Measurements from ENCODE around the gene SLC35E1. TPM values are rescaled to one million over a fixed set of nuclear protein-coding genes. Genes with fewer than 3 reads are reported as not detected.

The SLC35E1 gene
- 48.6 TPM for polyA plus RNA-seq (ENCODE audit: insufficient read length)
- long read RNA-seq, donor 1, full-length matches to known transcripts: 22 of 27 reads
- long read RNA-seq, donor 1, partial matches to known transcripts: 5 of 27 reads
- long read RNA-seq, donor 1, other reads (novel, unspliced or antisense): 0 of 27 reads
- long read RNA-seq, donor 2, full-length matches to known transcripts: 12 of 25 reads
- long read RNA-seq, donor 2, partial matches to known transcripts: 13 of 25 reads
- long read RNA-seq, donor 2, other reads (novel, unspliced or antisense): 0 of 25 reads
- long read RNA-seq, donor 3, full-length matches to known transcripts: 9 of 25 reads
- long read RNA-seq, donor 3, partial matches to known transcripts: 16 of 25 reads
- long read RNA-seq, donor 3, other reads (novel, unspliced or antisense): 0 of 25 reads
- long read RNA-seq, donor 4: 0 reads
- long read RNA-seq, donor 5, full-length matches to known transcripts: 20 of 20 reads
- long read RNA-seq, donor 5, partial matches to known transcripts: 0 of 20 reads
- long read RNA-seq, donor 5, other reads (novel, unspliced or antisense): 0 of 20 reads
- long read RNA-seq, donor 6, full-length matches to known transcripts: 7 of 7 reads
- long read RNA-seq, donor 6, partial matches to known transcripts: 0 of 7 reads
- long read RNA-seq, donor 6, other reads (novel, unspliced or antisense): 0 of 7 reads
- long read RNA-seq, donor 7, full-length matches to known transcripts: 14 of 19 reads
- long read RNA-seq, donor 7, partial matches to known transcripts: 5 of 19 reads
- long read RNA-seq, donor 7, other reads (novel, unspliced or antisense): 0 of 19 reads
- long read RNA-seq, donor 8, full-length matches to known transcripts: 2 of 2 reads
- long read RNA-seq, donor 8, partial matches to known transcripts: 0 of 2 reads
- long read RNA-seq, donor 8, other reads (novel, unspliced or antisense): 0 of 2 reads

DNA sequence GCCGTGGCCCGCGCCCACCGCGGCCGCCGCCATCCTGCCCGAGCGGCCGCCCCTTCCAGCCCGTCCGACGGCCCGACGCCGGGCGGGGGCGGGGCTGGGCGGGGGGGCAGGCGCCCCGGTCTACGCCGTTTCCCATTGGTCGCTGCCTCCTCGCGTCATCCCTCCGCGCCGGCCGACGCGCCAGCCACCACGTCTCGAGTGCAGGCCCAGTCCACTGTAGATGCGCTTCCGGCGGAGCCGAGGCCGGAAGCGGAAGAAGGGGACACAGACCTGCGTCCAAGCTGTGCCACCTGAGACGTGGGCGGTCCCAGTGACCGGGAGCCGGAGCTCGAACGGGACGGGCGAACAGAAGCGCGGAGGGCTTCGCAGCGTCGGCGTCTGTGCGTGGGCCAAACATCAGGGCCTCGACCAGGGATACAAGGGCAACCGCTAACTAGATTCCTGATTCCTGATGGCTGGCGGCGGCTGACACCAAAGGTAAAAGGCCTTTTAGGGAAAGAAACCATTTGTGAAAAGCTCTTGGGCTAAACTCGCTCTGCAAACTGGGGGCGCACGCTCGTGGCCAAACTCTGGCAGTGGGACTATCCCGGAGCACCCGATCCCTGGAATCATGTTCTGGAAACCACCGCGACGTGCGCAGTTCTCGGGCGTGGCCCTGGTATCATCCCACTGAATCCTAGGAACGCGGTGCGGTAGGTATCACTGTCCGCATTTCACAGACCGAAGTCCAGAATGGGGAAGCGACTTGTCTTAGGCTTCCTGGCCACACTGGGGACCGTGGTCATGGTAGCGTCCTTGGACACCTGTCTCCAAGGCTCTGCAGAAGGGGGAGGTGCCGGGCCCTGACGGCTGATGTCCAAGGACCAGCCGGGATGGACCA lies at the start of gene SLC35E1:
Gene SLC35E1, minus strand, starts transcription at position 84 of the 880 bp plus-strand sequence. Its CDS starts 51 bp downstream, at position 33.
- peak; percentile 94 for DNase-seq

DNA sequence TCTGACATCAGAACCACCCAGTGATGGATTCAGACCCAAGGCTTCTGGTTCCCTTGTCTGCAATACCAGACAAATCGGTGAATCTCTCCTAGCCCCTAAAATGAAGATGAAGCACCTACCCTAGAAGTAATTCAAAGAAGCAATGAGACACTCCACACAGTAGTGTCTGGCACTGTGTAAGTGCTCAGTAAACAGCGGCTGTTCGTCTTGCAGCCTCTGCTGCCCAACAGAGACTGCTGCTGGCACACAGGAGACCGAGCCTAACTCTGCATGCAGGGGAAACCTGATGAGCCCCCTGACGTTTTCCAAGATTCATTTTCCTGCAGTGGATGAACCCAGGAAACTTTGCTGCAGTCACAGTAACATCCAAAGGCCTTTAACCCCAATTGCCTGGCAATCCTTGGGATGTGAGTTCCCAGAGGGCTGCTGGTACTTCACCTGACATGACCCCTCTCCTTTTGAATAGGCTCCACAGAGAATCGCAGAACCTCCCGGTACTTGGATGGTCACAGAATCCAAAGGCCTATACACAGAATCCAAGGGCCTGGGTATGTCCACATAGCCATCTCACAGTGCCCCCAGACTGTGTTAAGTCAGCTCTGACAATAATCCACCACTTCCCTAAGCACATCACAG lies 49.1 kb upstream of the SLC35E1 start:
- DNase-seq: no peak

DNA sequence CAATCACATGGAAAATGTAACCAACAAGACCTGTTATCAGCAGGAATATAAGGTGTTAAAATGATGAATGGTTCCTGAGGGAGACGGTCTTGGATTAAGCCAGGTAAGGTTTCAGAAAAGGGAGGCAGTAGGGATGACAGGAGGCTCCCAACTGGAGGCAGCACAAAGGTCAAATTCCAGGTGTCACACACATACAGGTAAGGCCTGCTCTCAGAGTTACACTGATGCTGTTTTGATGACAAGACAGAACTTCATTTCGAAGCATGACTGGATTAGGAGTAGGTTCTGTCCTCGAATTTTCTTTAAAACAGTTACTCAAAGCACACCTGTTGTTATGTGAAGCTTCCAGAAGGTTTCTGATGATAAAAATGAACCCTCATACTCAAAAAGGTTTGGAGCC lies 48.4 kb upstream of the SLC35E1 start:
- no peak for DNase-seq

DNA sequence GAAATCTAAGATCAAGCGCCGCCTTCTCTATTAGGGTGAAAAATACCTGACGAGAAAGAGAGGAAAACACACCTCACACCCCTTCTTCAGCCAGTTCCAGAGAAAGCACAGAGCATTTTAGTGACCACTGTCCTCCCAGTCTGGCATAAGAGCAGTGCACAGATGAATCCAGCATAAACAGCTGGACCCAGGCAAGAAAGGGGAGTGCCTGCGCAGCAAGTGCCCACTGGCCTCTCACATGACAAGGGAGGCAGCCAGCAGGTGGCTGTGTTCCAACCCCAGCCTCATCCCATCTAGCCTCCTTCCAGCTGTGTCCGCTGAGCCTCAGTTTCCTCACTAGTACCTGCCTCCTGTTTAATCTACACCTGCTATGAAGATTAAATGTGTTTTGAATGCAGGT lies 47.8 kb upstream of the SLC35E1 start:
- no peak for DNase-seq

DNA sequence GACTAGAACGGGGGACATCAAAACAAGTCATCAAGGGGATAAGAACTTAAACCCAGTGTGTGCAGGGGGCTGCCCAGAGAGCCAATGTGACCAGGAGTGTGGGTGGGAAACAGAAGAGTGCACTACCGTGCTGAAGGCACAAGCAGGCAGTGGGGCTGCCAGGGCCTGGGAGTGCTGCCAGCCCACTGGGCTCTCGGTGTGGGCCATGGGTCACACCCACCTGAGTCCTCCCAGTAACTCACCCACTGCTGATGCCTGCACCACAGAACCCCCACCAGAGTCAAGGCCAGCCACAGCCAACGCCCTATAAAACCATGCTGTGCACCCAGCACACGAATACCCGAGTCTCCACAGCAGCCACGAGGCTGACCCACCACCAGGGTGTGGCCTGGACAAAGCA lies 47.2 kb upstream of the SLC35E1 start:
- no peak for DNase-seq

DNA sequence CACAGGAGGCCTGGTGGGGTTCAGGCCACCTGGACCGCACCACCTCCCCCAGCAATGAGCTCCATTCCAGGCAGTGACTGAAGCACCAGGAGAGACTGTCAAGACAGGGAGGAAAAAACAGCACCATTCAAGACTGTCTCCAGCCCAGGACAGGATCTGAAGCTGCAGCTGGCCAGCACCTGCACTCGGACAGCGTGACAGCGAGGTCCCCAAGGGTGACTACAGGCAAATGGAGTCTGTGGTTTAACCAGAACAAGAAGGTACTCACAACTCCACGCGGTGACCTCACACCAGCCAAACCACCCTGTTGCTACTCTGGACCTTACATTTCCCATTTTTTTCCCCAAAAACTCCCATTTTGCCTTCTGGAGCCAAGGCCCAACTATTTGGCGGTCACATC lies 46.0 kb upstream of the SLC35E1 start:
- DNase-seq: no peak

DNA sequence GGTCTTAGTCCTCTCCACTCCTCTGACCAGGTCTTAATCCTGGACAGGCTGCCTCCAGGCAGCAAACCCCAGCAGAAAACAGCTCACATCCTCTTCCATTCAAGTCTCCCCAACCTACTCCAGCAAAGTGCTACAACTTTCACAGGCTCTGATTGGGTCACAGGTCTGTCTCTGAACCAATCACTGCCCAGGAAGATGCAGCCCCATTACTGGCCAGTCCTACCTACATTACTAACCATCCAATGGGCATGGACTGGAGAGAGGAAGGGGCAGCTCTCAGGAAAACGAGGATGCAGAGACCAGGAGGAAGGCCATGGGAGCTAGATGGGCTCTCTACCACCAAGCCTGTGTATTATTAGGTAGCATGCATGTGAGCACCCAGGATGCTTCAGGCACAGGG lies 43.6 kb upstream of the SLC35E1 start:
- no peak for DNase-seq

DNA sequence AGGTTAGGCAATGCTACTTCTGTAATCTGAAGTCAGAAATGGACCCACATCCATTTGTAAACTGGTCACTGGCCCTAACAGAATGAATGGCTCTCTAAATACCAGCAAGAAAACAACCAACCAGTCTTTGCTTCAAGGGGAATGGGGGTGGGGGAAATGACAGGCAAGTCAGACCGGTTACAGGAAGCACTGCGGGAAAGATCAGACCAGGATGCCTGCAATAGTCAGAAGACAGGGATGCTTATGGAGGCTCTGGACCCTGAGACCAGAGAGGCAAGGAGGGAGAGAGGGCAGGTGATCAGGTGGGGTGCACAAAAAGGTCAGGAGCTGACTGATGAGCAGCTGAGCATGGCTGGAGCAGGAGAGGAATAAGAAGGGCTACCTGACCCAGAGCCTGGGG lies 42.7 kb upstream of the SLC35E1 start:
- no peak for DNase-seq

DNA sequence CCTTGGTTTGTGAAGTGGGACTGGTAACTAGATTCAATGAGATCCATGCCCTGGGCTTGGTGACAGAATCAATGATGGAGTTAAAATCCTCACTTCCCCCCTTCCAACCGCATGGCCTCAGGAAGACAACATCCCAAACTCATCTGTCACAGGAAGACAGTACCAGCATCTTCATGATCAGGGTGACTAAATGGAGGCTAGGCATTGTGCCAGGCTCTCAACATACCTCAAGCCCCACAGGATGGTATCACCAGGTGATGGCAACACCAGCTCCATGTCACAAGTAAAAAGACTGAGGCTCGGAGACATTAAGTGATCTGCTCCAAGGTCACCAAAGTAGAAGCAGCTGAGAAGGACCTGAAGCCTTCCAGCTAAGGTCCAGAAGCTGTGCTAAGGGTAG lies 41.6 kb upstream of the SLC35E1 start:
- DNase-seq: no peak

DNA sequence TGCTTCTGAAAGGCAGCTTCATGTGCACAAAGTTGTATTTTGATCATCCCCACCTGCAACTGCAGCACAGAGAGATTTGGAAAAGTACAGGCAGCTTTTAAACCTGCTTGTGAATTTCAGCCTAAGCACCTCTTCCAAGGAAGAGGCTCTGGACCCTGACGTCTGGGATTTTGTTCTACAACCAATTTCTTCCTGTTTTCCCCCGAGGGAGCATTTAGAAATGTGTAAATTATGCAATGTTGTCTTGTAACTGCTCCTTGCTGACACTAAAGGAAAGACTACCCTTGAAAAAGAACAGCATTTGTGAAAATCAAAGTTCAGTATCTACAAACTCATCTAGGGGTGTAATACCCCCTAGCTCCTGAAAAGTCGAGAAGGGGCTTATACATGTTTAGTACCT lies 40.4 kb upstream of the SLC35E1 start:
- DNase-seq: no peak

DNA sequence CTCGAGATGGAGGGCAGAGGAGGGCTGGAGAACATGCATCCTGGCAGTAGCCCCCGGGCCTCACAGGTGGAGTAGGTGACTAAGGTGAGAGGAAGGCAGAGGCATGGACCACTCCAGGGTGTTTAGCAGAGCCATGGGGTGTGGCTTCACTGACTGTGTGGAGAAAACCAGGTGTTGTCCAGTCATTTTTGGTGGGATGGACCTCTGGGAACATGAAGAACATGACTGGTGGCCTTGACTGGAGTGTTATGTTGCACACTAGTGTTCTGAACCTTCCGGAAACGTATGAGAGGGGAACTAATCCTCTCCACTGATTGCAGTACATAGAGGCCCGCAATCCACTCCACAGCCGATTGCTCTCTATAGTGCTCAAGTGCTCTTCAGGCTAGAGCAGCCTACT lies 38.9 kb upstream of the SLC35E1 start:
- no peak for DNase-seq

DNA sequence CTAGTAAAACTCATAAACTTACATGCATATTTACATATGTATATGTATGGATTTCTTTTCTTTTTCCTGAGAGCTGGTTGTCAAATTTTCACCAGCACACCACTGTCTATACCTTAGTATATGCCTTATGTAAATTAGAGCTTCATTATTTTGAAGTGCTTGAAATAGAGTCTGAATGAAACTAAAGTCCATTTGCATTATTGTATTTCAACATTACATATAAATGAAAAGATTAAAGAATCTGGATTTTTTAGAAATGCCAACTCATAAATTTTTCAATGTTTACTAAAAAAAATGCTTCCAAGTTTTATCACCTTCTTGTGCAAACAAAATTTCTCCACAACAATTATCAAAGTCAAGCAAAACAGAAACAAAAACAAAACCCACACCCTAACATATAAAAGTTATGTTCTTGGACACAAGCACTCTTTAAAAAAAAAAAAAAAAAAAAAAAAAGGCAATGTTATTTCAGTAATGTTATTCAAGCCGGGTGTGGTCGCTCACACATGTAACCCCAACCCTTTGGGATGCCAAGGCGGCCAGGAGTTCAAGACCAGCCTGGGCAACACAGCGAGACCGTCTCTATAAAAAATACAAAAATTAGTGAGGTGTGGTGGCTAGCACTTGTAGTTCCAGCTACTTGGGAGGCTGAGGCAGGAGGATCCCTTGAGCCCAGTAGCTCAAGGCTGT lies 37.4 kb upstream of the SLC35E1 start:
- DNase-seq: no peak

DNA sequence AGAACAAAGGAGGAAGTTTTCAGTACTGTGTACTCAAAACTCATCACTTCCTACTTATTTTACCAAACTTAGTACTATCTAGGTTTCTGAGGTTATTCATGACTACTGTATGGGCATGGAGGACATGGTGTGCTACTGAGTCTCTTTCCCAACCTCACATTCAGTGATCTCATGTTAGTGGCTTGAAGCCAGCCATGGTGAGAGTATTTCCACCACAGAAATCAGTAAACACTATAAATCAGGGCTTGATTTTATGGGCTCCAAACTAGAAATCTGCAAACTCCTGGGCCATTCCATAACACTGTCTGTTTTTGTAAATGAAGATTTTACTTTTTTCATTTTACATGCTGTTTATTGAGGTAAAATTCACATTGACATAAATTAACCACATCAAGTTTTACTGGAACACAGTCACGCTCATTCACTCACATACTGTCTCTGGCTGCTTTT lies 36.1 kb upstream of the SLC35E1 start:
- no peak for DNase-seq

DNA sequence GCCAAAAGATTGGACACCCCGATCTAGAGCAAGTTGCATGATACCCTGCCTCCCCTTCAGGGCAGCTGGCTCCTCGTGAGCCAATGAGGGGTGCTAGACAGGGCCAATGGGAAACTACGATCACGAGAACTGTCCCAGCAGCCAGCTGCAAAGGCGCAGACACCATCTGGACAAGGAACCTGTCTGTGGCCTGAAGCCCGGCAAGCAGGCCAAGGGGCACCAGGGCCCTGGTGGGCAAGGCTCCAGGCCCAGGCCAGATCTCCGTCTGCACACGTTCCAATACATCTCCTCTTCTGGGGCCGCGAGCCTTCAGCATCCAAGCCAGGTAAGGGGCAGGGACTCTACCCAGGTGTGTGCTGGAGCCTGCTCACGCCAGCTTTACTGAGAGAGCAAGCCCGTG lies 35.6 kb upstream of the SLC35E1 start:
- no peak for DNase-seq

DNA sequence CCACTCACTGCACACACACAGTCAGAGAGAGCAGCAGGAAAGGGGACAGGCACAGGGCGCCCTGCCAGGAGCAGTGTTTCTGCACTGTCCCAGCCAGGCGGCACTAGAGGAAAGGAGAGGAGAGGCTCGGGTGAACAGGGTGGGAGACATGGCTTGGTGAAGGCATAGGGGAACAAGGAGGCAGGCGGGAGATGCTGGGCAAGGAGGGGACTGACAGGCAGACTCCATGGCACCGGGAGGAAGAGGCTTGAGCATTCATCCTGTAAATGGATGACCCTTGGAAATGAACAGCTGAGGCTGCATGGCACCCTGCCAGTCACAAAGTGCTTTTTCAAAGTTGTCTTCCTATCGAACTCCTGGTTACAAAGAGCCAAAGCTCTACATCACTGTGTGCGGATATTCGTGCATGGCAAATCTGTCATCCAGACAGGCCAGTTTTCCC lies 33.4 kb upstream of the SLC35E1 start:
- DNase-seq: no peak

DNA sequence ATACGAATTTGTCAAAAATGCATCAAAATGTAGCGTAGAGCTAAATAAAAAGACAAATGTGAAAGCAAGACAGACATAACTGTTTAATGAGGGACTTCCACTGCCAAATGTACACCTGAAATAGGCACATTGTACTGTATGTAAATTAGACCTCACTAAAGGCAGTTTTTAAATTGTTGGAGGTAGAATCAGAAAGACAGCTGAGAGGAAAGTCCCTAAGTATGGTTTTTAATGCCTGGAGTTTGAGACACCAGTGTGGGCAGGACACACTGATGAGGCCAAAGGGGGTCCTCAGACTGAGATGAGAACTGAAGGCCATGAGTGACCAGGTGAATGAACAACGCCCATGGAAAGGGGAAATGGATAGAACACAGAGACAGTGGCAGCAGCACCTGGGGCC lies 32.9 kb upstream of the SLC35E1 start:
- DNase-seq: no peak

DNA sequence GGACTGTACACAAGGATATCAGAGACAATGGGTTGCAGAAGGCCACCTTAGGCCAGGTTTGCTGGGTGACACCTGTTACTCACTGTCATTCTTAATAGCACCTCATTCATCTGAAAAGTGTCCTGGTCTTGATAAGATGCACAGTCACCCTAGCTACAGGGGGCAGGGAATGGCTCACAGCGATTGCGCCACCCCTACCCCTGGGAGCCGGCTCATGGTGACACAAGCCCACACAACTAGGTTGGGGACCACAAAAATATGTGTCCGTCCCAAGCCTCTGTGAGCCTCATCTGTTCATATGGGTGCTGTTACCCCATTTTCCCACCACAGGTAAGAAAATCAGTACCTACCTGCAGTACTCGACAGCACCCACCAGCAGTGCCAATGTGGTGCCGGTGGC lies 32.4 kb upstream of the SLC35E1 start:
- DNase-seq: no peak

DNA sequence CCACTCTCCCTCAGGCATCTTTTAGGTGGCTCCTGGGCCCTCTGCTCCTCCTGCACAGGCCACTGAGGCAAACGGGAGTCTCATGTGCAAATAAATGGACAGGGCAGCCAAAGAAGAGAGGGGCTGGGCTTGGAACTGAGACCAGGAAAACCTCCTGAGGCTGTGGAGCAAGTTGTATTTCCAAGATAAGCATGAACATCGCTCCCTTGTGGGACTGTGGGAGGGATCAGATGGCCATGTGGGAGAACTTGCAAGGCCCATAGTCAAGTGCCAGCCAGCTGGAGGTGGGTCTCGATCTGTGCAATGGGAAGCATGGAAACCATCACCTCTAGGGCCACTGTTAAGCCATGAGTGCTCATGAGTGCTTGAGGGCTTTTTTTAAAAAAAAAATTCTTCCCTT lies 30.9 kb upstream of the SLC35E1 start:
- no peak for DNase-seq

DNA sequence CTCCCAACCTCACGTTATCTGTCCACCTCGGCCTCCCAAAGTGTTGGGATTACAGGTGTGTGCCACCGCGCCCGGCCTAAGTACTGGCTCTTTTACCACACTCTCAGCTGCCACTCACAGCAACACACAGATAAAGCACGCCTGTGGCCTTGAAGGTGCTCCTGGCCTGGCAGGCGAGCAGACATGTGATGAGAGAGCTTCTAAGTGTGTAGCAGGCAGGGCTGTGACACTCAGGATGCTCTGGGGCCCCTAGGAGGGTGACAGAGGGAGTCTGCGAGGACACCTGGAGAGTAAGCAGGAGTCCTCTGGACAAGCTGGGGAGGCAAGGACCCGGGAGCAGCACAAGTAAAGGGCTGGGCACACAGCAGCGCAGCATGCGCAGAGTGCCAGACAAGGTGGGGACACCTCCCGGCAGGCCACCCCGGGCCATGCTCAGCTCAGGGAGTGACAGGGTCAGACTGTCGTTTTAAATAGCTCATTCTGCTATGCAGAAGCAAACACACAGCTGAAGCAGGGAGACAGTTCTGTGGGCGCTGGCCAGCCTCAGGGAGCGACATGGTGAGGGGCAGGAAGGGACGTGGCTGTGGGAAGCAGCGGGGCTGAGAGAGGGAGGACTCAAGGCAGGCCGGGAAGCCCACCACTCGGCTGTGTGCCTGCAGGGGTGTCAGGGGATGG lies 29.3 kb upstream of the SLC35E1 start:
- DNase-seq: no peak

DNA sequence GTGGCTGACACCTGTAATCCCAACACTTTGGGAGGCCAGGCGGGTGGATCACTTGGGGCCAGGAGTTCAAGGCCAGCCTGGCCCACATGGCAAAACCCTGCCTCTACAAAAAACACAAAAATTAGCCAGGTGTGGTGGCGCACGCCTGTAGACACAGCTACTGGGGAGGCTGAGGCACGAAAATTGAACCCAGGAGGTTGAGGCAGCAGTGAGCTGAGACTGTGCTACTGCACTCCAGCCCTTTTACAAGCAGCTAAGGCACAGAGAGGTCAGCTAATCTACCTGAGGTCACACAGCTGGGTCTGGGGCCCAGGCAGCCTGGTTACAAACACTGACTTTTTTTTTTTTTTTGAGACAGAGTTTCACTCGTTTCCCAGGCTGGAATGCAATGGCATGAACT lies 28.6 kb upstream of the SLC35E1 start:
- no peak for DNase-seq

Data from left kidney (tissue), 8 donors.